GM12874 (cell line): Measurements from ENCODE around the gene WDR27.

ENCODE experiments used
- CTCF ChIP-seq: IDR thresholded peaks from 2 replicates; pipeline ENCODE4 v1.5.1; 2011; ENCODE audit warnings: low read depth, mild to moderate bottlenecking, control low read depth, low read length, moderate library complexity; ENCODE audit not compliant: insufficient read depth

The WDR27 gene

GRCh38 chr6:169669147-169669546 lies 32.7 kb downstream of the WDR27 start:
- TF ChIP-seq CTCF, result no peak

- no peak for TF ChIP-seq CTCF
Observed at GRCh38 chr6:169668203-169668847, 33.5 kb downstream of the WDR27 start.

GRCh38 chr6:169667716-169668115 lies 34.1 kb downstream of the WDR27 start:
- no peak for TF ChIP-seq CTCF

- no peak for TF ChIP-seq CTCF
Observed at GRCh38 chr6:169666441-169666840, 35.4 kb downstream of the WDR27 start.

GRCh38 chr6:169665289-169665688 lies 36.5 kb downstream of the WDR27 start:
- TF ChIP-seq CTCF, result no peak

- no peak for TF ChIP-seq CTCF
Observed at GRCh38 chr6:169664227-169664626, 37.6 kb downstream of the WDR27 start.

GRCh38 chr6:169663468-169663867 lies 38.4 kb downstream of the WDR27 start:
- no peak for TF ChIP-seq CTCF
